CD4-positive, alpha-beta memory T cell (primary cell): Measurements from ENCODE around the gene HECTD1. TPM values are rescaled to one million over a fixed set of nuclear protein-coding genes. Genes with fewer than 3 reads are reported as not detected.
"Not testable (repeated sequence)": the region's sequence is repeated elsewhere in the genome, so short reads cannot be mapped to it uniquely, and the experiment has no call there.

Source experiments
- CTCF ChIA-PET: fragments of 350-600 bp; sonication (Branson Sonifier 250); formaldehyde crosslinking; loops from one replicate; lab custom pipeline; 2021; ENCODE audit warnings: inconsistent platforms; ENCODE audit not compliant: partially characterized antibody; lab: Charles Lee
- POLR2A ChIA-PET: fragments of 350-600 bp; sonication (Branson Sonifier 250); formaldehyde crosslinking; loops from one replicate; lab custom pipeline; 2021; ENCODE audit not compliant: partially characterized antibody; lab: Charles Lee
- DNase-seq, 5 donors: peaks; one replicate each; pipeline versions ENCODE4 v3.0.0 to v3.0.0-alpha.2; 2020 to 2022; ENCODE audit warnings: mixed read lengths in 1 of 5
- H3K27ac ChIP-seq: one replicate; pipeline ENCODE4 v1.7.0; 2013; ENCODE audit warnings: low read depth, low read length
- H3K27me3 ChIP-seq: 2 replicates; pipeline ENCODE4 v1.7.0; 2013; ENCODE audit warnings: mild to moderate bottlenecking, low read length, moderate library complexity; ENCODE audit not compliant: insufficient read depth
- H3K36me3 ChIP-seq: 2 replicates; pipeline ENCODE4 v1.7.0; 2013; ENCODE audit warnings: mild to moderate bottlenecking, low read length, moderate library complexity; ENCODE audit not compliant: insufficient read depth
- H3K4me1 ChIP-seq: 2 replicates; pipeline ENCODE4 v1.7.0; 2013; ENCODE audit warnings: mild to moderate bottlenecking, low read length, moderate library complexity; ENCODE audit not compliant: insufficient read depth
- H3K4me3 ChIP-seq, 2 donors: one replicate each; pipeline ENCODE4 v1.7.0; 2013; ENCODE audit warnings: low read length in 2 of 2, mild to moderate bottlenecking in 1 of 2
- H3K9me3 ChIP-seq, 2 donors: one replicate each; pipeline ENCODE4 v1.7.0; 2013; ENCODE audit warnings: low read length in 2 of 2, control low read depth in 1 of 2; ENCODE audit not compliant: control insufficient read depth in 1 of 2
- H3K27ac Mint-ChIP-seq, 7 donors: one replicate each; pipeline ENCODE4 v1.8.0; 2020 to 2021; ENCODE audit warnings: mixed read lengths in 7 of 7, mild to moderate bottlenecking in 6 of 7, inconsistent platforms in 3 of 7, moderate library complexity in 3 of 7
- H3K27me3 Mint-ChIP-seq, 2 donors: one replicate each; pipeline ENCODE4 v1.8.0; 2020 to 2021; ENCODE audit warnings: mixed read lengths in 2 of 2
- H3K36me3 Mint-ChIP-seq, 2 donors: one replicate each; pipeline ENCODE4 v1.8.0; 2020 to 2021; ENCODE audit warnings: mixed read lengths in 2 of 2, inconsistent platforms in 1 of 2, mild to moderate bottlenecking in 1 of 2
- H3K4me1 Mint-ChIP-seq, 4 donors: one replicate each; pipeline ENCODE4 v1.8.0; 2020 to 2021; ENCODE audit warnings: mixed read lengths in 4 of 4, mild to moderate bottlenecking in 1 of 4
- H3K4me3 Mint-ChIP-seq, 8 donors: one replicate each; pipeline ENCODE4 v1.8.0; 2020 to 2021; ENCODE audit warnings: mixed read lengths in 8 of 8, mild to moderate bottlenecking in 7 of 8, moderate library complexity in 6 of 8, inconsistent platforms in 3 of 8
- H3K9me3 Mint-ChIP-seq, 8 donors: one replicate each; pipeline ENCODE4 v1.8.0; 2020 to 2021; ENCODE audit warnings: mixed read lengths in 8 of 8, mild to moderate bottlenecking in 5 of 8, inconsistent platforms in 3 of 8, moderate library complexity in 1 of 8
- intact Hi-C: fragments of 100-400 bp; cut with micrococcal nuclease; formaldehyde crosslinking; loops from one replicate; pipeline ENCODE4 v1.15.1; 2023
- polyA plus RNA-seq, 2 donors: library from polyadenylated mRNA; unstranded; fragments of 300-500 nt; fragmentation: Illumina TruSeq; gene quantifications; one replicate each; pipeline ENCODE4 v1.2.3, GENCODE V29; 2021
- total RNA-seq, 2 experiments: library from RNA; stranded (reverse); gene quantifications; one replicate each; pipeline ENCODE4 v1.2.3, GENCODE V29; 2021

Gene HECTD1
- total and polyA plus RNA-seq, 4 experiments from 2014 or later = 15.6 to 170 (median 96.6) TPM

GRCh38 chr14:31090883-31091764, 116.5 kb downstream of the HECTD1 start:
- CTCF ChIA-PET = interaction anchor here (1.0 to 1.4 kb wide), 2 partner anchors 9 to 112 kb away, joined by 3 to 4 read pairs; no protein-coding TSS in a partner anchor

GRCh38 chr14:31086466-31086865, 121.1 kb downstream of the HECTD1 start:
- H3K36me3 Mint-ChIP-seq, H3K4me1 Mint-ChIP-seq, H3K4me3 Mint-ChIP-seq, H3K36me3 ChIP-seq, intact Hi-C loops, H3K9me3 Mint-ChIP-seq, H3K27ac ChIP-seq, H3K27me3 Mint-ChIP-seq, POLR2A ChIA-PET, H3K9me3 ChIP-seq, H3K4me3 ChIP-seq, H3K27me3 ChIP-seq, DNase-seq, H3K4me1 ChIP-seq: not testable (repeated sequence)
- peak overlapping the region in 1 of 7 donors; percentile 29 for H3K27ac Mint-ChIP-seq
- CTCF ChIA-PET = interaction anchor here (0.9 to 1.4 kb wide), 4 partner anchors 22 to 108 kb away, joined by 3 to 6 read pairs (median 3); no protein-coding TSS in a partner anchor

More at GRCh38 chr14:31090883-31091764, 116.5 kb downstream of the HECTD1 start:
- Mint-ChIP-seq H3K4me3 (no peak overlapping the region), H3K4me1 (peaks cover 0 to 1% (median 0%) of the 10 kb centered on the region in 4 donors), H3K9me3 (no peaks in the 10 kb centered on the region), H3K27me3 (no peaks in the 10 kb centered on the region), H3K36me3 (peaks cover 0 to 2% of the 10 kb centered on the region in 2 donors), H3K27ac (peak overlapping the region in 3 of 7 donors; percentile 12 to 72 (median 41))
- intact Hi-C loops = no loop called here
- no peak overlapping the region for H3K4me3 ChIP-seq
- H3K27me3 ChIP-seq = no peaks in the 10 kb centered on the region
- no peaks in the 10 kb centered on the region for H3K9me3 ChIP-seq
- H3K4me1 ChIP-seq = no peaks in the 10 kb centered on the region
- no peak overlapping the region for H3K27ac ChIP-seq
- H3K36me3 ChIP-seq = no peaks in the 10 kb centered on the region
- POLR2A ChIA-PET = no interaction called here
- no peak for DNase-seq

- Histone ChIP-seq H3K36me3 (no peaks in the 10 kb centered on the region), H3K4me3 (no peak overlapping the region), H3K4me1 (no peaks in the 10 kb centered on the region), H3K27me3 (no peaks in the 10 kb centered on the region), H3K27ac (no peak overlapping the region), H3K9me3 (no peaks in the 10 kb centered on the region)
- ChIA-PET POLR2A (no interaction called here), CTCF (interaction anchor here (4.3 kb wide), 1 partner anchor 105 kb away, joined by 61 read pairs; no protein-coding TSS in a partner anchor)
- Mint-ChIP-seq H3K27ac (no peak overlapping the region), H3K4me3 (no peak overlapping the region), H3K4me1 (no peaks in the 10 kb centered on the region), H3K9me3 (no peaks in the 10 kb centered on the region), H3K36me3 (peaks cover 7 to 18% of the 10 kb centered on the region in 2 donors), H3K27me3 (no peaks in the 10 kb centered on the region)
- no peak for DNase-seq
- intact Hi-C loops = no loop called here
Observed at GRCh38 chr14:31085027-31085426, 122.6 kb downstream of the HECTD1 start.

- intact Hi-C loops = loop anchor here (5.0 kb wide), 1 partner anchor 57 kb away; the partner anchor contains the start of genes AP4S1 and STRN3
- H3K36me3 Mint-ChIP-seq = peaks cover 7 to 20% of the 10 kb centered on the region in 2 donors
Observed at GRCh38 chr14:31084385-31084784, 123.2 kb downstream of the HECTD1 start.

DNA sequence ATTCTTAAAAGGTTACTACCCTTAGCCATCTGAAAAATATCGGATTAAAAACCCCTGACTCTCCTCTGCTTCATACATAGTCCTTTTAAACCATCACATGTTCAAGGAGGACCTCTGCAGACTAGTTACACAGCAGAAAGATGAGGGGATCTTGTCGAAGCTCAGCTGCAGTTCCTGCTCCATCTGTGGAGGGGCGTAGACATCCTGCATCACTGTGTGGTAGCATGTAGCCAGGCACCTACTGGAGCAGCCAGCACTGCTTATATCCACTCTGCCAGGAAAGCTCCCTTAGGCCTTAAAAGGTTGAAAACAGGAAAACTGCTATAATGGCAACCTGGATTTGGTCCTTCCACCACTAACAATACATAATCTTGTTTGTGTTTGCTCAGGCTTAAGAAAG, 123.8 kb downstream of the HECTD1 start:
- Histone ChIP-seq H3K9me3 (no peaks in the 10 kb centered on the region), H3K4me3 (no peak overlapping the region), H3K27me3 (no peaks in the 10 kb centered on the region), H3K4me1 (no peaks in the 10 kb centered on the region), H3K36me3 (no peaks in the 10 kb centered on the region), H3K27ac (no peak overlapping the region)
- ChIA-PET CTCF (interaction anchor here (0.6 to 4.3 kb wide), 3 partner anchors 65 to 103 kb away, joined by 3 to 61 read pairs (median 3); no protein-coding TSS in a partner anchor), POLR2A (no interaction called here)
- Mint-ChIP-seq H3K27me3 (no peaks in the 10 kb centered on the region), H3K4me3 (no peak overlapping the region), H3K4me1 (no peaks in the 10 kb centered on the region), H3K27ac (no peak overlapping the region), H3K9me3 (no peaks in the 10 kb centered on the region), H3K36me3 (peaks cover 7 to 20% of the 10 kb centered on the region in 2 donors)
- intact Hi-C loops = loop anchor here (5.0 kb wide), 1 partner anchor 56 kb away; the partner anchor contains the start of genes AP4S1 and STRN3
- no peak for DNase-seq

More at GRCh38 chr14:31084385-31084784, 123.2 kb downstream of the HECTD1 start:
- Histone ChIP-seq H3K36me3 (no peaks in the 10 kb centered on the region), H3K9me3 (no peaks in the 10 kb centered on the region), H3K27me3 (no peaks in the 10 kb centered on the region), H3K4me1 (no peaks in the 10 kb centered on the region), H3K27ac (no peak overlapping the region), H3K4me3 (no peak overlapping the region)
- ChIA-PET POLR2A (no interaction called here), CTCF (interaction anchor here (4.3 kb wide), 1 partner anchor 104 kb away, joined by 61 read pairs; no protein-coding TSS in a partner anchor)
- no peak for DNase-seq
- no peaks in the 10 kb centered on the region for H3K27me3 Mint-ChIP-seq
- no peak overlapping the region for H3K27ac Mint-ChIP-seq
- no peaks in the 10 kb centered on the region for H3K4me1 Mint-ChIP-seq
- no peaks in the 10 kb centered on the region for H3K9me3 Mint-ChIP-seq
- H3K4me3 Mint-ChIP-seq = no peak overlapping the region

GRCh38 chr14:31080484-31080883, 127.1 kb downstream of the HECTD1 start:
- Histone ChIP-seq H3K4me1 (no peaks in the 10 kb centered on the region), H3K36me3 (no peaks in the 10 kb centered on the region), H3K27me3 (no peaks in the 10 kb centered on the region), H3K9me3 (no peaks in the 10 kb centered on the region), H3K27ac (no peak overlapping the region), H3K4me3 (no peak overlapping the region)
- no peak for DNase-seq
- peak overlapping the region in 2 of 7 donors; percentile 23 to 59 for H3K27ac Mint-ChIP-seq
- CTCF ChIA-PET = interaction anchor here (0.8 to 1.7 kb wide), 3 partner anchors 13 to 244 kb away, joined by 3 to 6 read pairs (median 4); no protein-coding TSS in a partner anchor
- intact Hi-C loops = loop anchor here (5.0 kb wide), 1 partner anchor 53 kb away; the partner anchor contains the start of genes AP4S1 and STRN3
- H3K4me1 Mint-ChIP-seq = no peaks in the 10 kb centered on the region
- H3K36me3 Mint-ChIP-seq = peaks cover 17 to 29% of the 10 kb centered on the region in 2 donors
- POLR2A ChIA-PET = no interaction called here
- H3K9me3 Mint-ChIP-seq = no peaks in the 10 kb centered on the region
- no peaks in the 10 kb centered on the region for H3K27me3 Mint-ChIP-seq
- no peak overlapping the region for H3K4me3 Mint-ChIP-seq

GRCh38 chr14:31080056-31080455, 127.5 kb downstream of the HECTD1 start:
- no peak for DNase-seq
- H3K9me3 Mint-ChIP-seq = peaks cover 0 to 3% (median 0%) of the 10 kb centered on the region in 8 donors
- peak overlapping the region in 2 of 7 donors; percentile 23 to 59 for H3K27ac Mint-ChIP-seq
- ChIA-PET POLR2A (no interaction called here), CTCF (interaction anchor here (1.7 kb wide), 1 partner anchor 99 kb away, joined by 6 read pairs; no protein-coding TSS in a partner anchor)
- no peak overlapping the region for H3K4me3 Mint-ChIP-seq
- H3K27me3 ChIP-seq = no peaks in the 10 kb centered on the region
- no peaks in the 10 kb centered on the region for H3K27me3 Mint-ChIP-seq
- no peak overlapping the region for H3K4me3 ChIP-seq
- H3K9me3 ChIP-seq = no peaks in the 10 kb centered on the region
- peaks cover 22 to 33% of the 10 kb centered on the region in 2 donors for H3K36me3 Mint-ChIP-seq
- intact Hi-C loops = loop anchor here (5.0 kb wide), 1 partner anchor 53 kb away; the partner anchor contains the start of genes AP4S1 and STRN3
- H3K27ac ChIP-seq = no peak overlapping the region
- no peaks in the 10 kb centered on the region for H3K4me1 ChIP-seq
- no peaks in the 10 kb centered on the region for H3K4me1 Mint-ChIP-seq
- H3K36me3 ChIP-seq = no peaks in the 10 kb centered on the region
